ENCODE measurements around the gene EYS. TPM values are rescaled to one million over a fixed set of nuclear protein-coding genes. Genes with fewer than 3 reads are reported as not detected.

EYS gene
- total and polyA plus RNA-seq, 9 of the 15 experiments (the other 6 are each of a cell fraction or from before 2014, with no cell fraction given) = 0.03 to 0.36 (median 0.10) TPM; not detected in 2

GRCh38 chr6:65461121-65461520 is 245.9 kb downstream of the EYS start (continued):
- TF ChIP-seq JUN (IDR thresholded peaks at IDR 0.05; ENCODE audit: borderline replicate concordance, low read depth, low read length) (no peak), JUN (CRISPR knock-in tag; IDR thresholded peaks at IDR 0.05; ENCODE audit: borderline replicate concordance) (no peak), ZNF707 (CRISPR knock-in tag; conservative IDR thresholded peaks at IDR 0.05) (no peak), ZFP1 (CRISPR knock-in tag; IDR thresholded peaks at IDR 0.05) (no peak), XRCC3 (IDR thresholded peaks at IDR 0.05) (no peak), CEBPZ (IDR thresholded peaks at IDR 0.05; ENCODE audit: borderline replicate concordance, low read depth, low read length) (no peak), POLR2B (IDR thresholded peaks at IDR 0.05; ENCODE audit: low read depth, partially characterized antibody) (no peak), GABPA (tag; conservative IDR thresholded peaks at IDR 0.05; ENCODE audit: low read depth) (no peak), ZHX1 (conservative IDR thresholded peaks at IDR 0.05; ENCODE audit: low read length) (no peak), ZBTB9 (CRISPR knock-in tag; IDR thresholded peaks at IDR 0.05) (no peak)
